ENCODE data around the gene SLC25A26. TPM values are rescaled to one million over a fixed set of nuclear protein-coding genes. Genes with fewer than 3 reads are reported as not detected.

The SLC25A26 gene
- total RNA-seq, 1 donor from 2014 or later = 23.2 TPM

GRCh38 chr3:66376568-66376967 lies 155.8 kb downstream of the SLC25A26 start:
- ATAC-seq (ENCODE audit: low read depth) (no peak), DNase-seq (no peak)
- ChIA-PET CTCF (no interaction called here), POLR2A (no interaction called here)
- Mint-ChIP-seq H3K27ac (no peak overlapping the region), H3K36me3 (ENCODE audit: low read depth) (peaks cover 84% of the 10 kb centered on the region), H3K4me1 (no peaks in the 10 kb centered on the region), H3K4me3 (no peak overlapping the region), H3K9me3 (no peaks in the 10 kb centered on the region), H3K27me3 (no peaks in the 10 kb centered on the region)
- TF ChIP-seq CTCF (IDR thresholded peaks at IDR 0.05) = no peak
- intact Hi-C loops (cut with micrococcal nuclease) = no loop called here

GRCh38 chr3:66377800-66378199 lies 157.0 kb downstream of the SLC25A26 start:
- intact Hi-C loops (cut with micrococcal nuclease) = no loop called here
- Mint-ChIP-seq H3K4me1 (no peaks in the 10 kb centered on the region), H3K27me3 (no peaks in the 10 kb centered on the region), H3K9me3 (no peaks in the 10 kb centered on the region), H3K36me3 (ENCODE audit: low read depth) (peaks cover 87% of the 10 kb centered on the region), H3K4me3 (no peak overlapping the region), H3K27ac (peak overlapping the region; percentile 59)
- TF ChIP-seq CTCF (IDR thresholded peaks at IDR 0.05) = no peak
- ChIA-PET POLR2A (no interaction called here), CTCF (interaction anchor here (0.9 to 1.6 kb wide), 5 partner anchors 9 to 124 kb away, joined by 3 to 5 read pairs (median 4); no protein-coding TSS in a partner anchor)
- DNase-seq (no peak), ATAC-seq (ENCODE audit: low read depth) (no peak)

- no peak overlapping the region for H3K4me3 Mint-ChIP-seq
- H3K27ac Mint-ChIP-seq = peak overlapping the region; percentile 59
- DNase-seq (no peak), ATAC-seq (ENCODE audit: low read depth) (peak; percentile 42)
- H3K4me1 Mint-ChIP-seq = no peaks in the 10 kb centered on the region
- no peaks in the 10 kb centered on the region for H3K9me3 Mint-ChIP-seq
- CTCF ChIA-PET = interaction anchor here (0.7 to 1.6 kb wide), 8 partner anchors 9 to 124 kb away, joined by 3 to 5 read pairs (median 4); no protein-coding TSS in a partner anchor
- POLR2A ChIA-PET = no interaction called here
- H3K27me3 Mint-ChIP-seq = no peaks in the 10 kb centered on the region
- intact Hi-C loops (cut with micrococcal nuclease) = no loop called here
- H3K36me3 Mint-ChIP-seq (ENCODE audit: low read depth) = peaks cover 87% of the 10 kb centered on the region
- no peak for TF ChIP-seq CTCF (IDR thresholded peaks at IDR 0.05)
Measured at GRCh38 chr3:66378256-66378655, 157.5 kb downstream of the SLC25A26 start.

GRCh38 chr3:66379565-66379964 lies 158.8 kb downstream of the SLC25A26 start:
- no peak for TF ChIP-seq CTCF (IDR thresholded peaks at IDR 0.05)
- no peak for ATAC-seq (ENCODE audit: low read depth)
- H3K9me3 Mint-ChIP-seq = no peaks in the 10 kb centered on the region
- no peak overlapping the region for H3K27ac Mint-ChIP-seq
- POLR2A ChIA-PET = no interaction called here
- H3K4me3 Mint-ChIP-seq = no peak overlapping the region
- DNase-seq = no peak
- H3K4me1 Mint-ChIP-seq = peaks cover 3% of the 10 kb centered on the region
- H3K36me3 Mint-ChIP-seq (ENCODE audit: low read depth) = peaks cover 91% of the 10 kb centered on the region
- intact Hi-C loops (cut with micrococcal nuclease) = no loop called here
- CTCF ChIA-PET = interaction anchor here (1.6 kb wide), 1 partner anchor 7 kb away, joined by 5 read pairs; no protein-coding TSS in a partner anchor
- H3K27me3 Mint-ChIP-seq = no peaks in the 10 kb centered on the region

GRCh38 chr3:66380200-66380932 lies 159.6 kb downstream of the SLC25A26 start:
- no peak for TF ChIP-seq CTCF (IDR thresholded peaks at IDR 0.05)
- DNase-seq (no peak), ATAC-seq (ENCODE audit: low read depth) (no peak)
- POLR2A ChIA-PET = no interaction called here
- Mint-ChIP-seq H3K36me3 (ENCODE audit: low read depth) (peaks cover 94% of the 10 kb centered on the region), H3K27me3 (no peaks in the 10 kb centered on the region), H3K27ac (no peak overlapping the region), H3K4me3 (no peak overlapping the region), H3K4me1 (peaks cover 4% of the 10 kb centered on the region), H3K9me3 (no peaks in the 10 kb centered on the region)
- CTCF ChIA-PET = no interaction called here
- intact Hi-C loops (cut with micrococcal nuclease) = loop anchor here (10.0 kb wide), 1 partner anchor 1274 kb away; the partner anchor contains the start of gene SUCLG2

Data from activated B cell treated with CpG ODN at 0.5 μM for 24 hours (primary cell).